Stimulated activated CD8-positive, alpha-beta memory T cell treated with anti-CD3 and anti-CD28 coated beads, Interleukin-2, amount 100 ng/mL, for 1 hour (primary cell): Measurements from ENCODE around the gene FAM107B.
"Not testable (repeated sequence)": the region's sequence is repeated elsewhere in the genome, so short reads cannot be mapped to it uniquely, and the experiment has no call there.

Experiments used
- DNase-seq, 2 donors: peaks; one replicate each; pipeline ENCODE4 v3.0.0-alpha.2; 2020; ENCODE audit warnings: low read depth in 2 of 2

The FAM107B gene

DNA sequence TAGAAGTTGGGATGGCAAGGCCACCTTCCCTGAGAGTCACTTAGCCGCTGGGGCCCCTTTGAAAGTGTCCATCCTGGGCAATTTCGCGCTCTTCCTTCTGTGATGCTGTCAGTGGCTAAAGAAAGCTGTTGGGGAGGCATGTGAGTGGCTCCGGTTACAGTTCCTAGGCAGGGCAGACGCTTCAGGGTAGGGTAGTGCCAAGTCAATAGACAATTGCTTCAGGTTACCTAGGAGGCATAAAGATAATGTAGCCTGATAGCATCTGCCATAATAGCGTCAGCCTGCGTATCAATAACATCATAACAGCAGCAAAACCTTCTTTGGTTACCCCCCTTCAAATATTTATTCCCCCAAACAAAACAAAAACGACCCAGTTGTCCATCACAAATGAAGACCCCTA lies at the start of gene FAM107B:
Gene FAM107B, minus strand, starts transcription at position 101 of the 400 bp plus-strand sequence. CDS start 234 bp downstream, outside the sequence.
- DNase-seq, result no peak

DNA sequence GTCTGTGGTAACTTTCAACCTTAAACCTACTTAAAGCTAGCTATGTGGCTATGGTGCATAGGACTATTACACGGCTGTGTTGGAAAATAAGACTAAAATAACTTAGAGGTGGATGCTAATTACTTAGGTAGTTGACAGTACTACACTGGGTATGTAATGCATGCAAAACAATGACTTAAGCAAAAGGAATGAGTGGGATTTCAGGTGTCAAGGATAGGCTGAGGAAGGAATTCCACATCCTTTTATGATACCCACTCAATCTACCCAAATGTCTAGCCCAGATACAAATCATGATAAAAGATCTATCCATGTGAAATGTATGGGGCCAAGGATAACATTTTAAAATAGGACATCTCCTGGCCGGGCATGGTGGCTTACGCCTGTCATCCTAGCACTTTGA lies 49.3 kb upstream of the FAM107B start:
- no peak for DNase-seq

DNA sequence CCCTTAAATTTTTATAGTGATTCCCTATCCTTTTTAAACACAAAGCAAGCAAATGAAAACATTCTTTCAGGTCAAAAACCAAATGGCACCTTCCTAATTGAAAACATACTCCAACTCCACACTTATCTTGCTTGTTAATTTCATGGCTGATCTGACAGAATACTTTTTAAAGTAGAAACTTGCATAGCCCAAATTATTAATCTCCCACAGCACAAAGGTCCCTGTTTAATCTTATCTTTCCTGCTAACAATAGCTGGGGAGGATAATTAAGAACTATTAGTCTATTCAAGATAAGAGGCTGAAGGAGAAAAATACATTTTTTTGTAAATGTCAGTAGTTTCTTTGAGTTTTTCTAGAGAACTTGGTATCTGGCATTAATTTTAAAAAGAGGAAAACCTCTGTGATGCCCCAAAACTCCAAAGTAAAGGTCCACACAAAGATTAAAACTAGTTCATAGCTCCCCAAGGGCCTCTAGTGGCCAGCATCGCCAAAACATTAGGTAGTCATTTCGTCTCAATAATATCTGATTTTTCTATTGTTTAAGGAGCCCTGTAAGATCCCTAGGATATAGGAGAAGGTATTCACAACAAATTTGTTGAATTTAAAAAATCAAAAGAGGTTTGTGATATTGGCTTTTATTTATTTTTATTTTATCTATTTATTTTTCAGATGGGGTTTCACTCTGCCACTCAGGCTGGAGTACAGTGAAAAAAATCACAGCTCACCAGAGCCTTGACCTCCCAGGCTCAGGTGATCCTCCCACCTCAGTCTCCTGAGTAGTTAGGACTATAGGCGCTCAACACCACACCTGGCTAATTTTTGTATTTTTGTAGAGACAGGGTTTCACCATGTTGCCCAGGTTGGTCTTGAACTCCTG lies 48.4 kb upstream of the FAM107B start:
- no peak for DNase-seq

DNA sequence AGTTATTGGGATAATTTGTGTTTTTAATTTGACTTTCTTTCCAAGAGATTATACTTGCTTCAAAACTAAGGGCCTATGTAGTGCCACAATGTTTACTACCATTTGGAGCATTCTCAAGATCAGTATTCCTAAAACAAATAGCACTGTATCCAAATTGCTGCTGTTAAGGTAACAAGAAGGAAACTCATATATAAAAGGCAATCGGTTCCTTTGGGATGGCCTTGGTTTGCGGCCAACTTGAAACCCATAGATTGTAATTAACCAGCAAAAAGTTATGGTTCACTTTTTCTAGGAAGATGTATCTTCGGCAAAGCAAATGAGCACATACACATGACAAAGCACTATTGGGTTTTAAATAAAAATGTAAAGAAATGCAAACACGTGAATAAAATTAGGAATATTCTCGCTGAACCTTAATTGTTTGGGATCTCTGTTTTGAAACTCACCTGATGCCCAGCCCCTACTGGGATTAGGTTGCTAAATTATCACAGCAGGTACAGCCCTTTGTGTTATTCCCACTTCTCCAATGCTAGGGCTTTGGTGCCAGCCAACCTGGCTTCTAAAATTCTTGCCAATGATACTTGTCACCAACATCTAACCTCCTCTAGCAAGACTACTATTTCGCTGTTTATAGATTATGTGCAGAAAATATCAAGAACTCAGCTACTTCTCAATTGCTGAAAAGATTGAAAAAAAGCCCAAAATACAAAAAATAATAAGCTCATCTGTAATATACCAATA lies 47.1 kb upstream of the FAM107B start:
- no peak for DNase-seq

DNA sequence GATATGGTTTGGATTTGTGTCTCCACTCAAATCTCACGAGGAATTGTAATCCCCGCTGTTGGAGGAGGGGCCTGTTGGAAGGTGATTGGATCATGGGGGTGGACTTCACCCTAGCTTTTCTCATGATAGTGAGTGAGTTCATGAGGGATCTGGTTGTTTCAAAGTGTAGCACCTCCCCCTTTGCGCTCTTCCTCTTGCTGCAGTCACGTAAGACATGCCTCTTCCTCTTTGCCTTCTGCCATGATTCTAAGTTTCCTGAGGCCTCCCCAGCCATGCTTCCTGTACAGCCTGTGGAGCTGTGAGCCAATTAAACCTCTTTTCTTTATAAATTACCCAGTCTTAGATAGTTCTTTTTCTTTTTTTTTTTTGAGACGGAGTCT lies 46.1 kb upstream of the FAM107B start:
- no peak for DNase-seq

DNA sequence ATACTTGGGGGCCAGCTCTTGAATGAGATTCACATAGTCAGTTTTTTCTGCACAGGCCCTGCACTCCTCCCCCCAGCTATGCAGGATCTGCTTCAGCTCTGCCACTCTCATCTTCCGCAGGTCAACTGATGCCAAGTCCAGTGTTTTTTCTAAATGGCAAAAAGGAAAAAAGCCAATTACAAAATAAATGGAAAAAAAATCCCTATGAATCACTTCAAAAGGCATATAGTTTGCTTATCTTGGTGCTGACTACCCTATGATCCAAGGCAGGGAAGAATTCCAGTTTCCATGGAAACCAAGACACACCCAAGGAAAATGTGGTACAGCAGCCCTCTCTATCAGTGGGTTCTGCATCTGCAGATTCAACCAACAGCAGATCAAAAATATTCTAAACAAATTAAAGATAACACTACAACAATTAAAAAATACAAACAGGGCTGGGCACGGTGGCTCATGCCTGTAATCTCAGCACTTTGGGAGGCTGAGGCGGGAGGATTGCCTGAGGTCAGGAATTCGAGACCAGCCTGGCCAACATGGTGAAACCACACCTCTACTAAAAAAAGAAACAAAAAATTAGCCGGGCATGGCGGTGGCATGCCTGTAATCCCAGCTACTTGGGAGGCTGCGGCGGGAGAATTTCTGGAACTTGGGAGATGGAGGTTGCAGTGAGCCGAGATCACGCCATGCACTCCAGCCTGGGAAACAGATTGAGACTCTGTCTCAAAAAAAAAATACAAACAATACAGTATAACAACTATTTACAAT lies 45.5 kb upstream of the FAM107B start:
- DNase-seq, result no peak

DNA sequence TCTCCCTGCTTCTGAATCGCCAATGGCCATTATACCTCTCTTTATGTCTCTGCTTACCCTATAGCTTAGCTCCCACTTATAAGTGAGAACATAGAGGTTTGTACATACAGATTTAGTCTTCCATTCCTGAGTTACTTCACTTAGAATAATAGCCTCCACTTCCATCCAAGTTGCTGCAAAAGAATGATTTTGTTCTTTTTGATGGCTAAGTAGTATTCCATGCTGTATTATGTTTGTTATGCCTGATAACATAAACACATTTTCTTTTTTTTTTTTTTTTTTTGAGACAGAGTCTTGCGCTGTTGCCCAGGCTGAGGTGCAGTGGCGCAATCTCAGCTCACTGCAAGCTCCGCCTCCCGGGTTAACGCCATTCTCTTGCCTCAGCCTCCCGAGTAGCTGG lies 42.0 kb upstream of the FAM107B start:
- DNase-seq, result not testable (repeated sequence)

DNA sequence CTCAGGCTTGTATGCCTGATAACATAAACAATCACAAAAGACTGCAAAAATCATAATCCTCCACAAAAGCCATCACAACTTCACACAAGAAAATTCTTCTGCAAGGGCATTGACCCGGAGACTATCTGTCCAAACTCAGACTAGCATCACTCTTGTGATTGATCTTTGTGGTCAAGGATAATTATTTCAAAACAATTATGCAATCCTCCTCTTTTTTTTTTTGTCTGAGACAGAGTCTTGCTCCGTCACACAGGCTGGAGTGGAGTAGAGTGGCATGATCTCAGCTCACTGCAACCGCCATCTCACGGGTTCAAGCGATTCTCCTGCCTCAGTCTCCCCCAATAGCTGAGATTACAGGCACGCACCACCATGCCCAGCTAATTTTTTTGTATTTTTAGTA lies 41.0 kb upstream of the FAM107B start:
- no peak for DNase-seq

DNA sequence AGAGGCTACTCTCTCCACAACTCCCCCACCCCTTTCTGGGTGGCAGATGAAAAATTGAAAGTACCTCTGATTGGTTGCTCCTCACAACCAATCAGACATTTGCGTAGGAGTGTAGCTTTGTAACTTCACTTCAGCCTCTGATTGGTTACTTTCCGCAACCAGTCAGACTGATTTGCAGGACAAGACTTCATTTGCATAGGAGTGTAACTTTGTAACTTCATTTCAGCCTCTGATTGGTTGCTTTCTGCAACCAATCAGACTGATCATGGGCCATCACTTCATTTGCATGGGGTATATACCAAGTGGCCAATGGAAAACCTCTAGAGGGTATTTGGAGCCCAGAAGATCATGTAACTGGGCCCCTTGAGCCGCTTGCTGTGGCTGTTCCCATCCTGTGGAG lies 37.6 kb upstream of the FAM107B start:
- no peak for DNase-seq

DNA sequence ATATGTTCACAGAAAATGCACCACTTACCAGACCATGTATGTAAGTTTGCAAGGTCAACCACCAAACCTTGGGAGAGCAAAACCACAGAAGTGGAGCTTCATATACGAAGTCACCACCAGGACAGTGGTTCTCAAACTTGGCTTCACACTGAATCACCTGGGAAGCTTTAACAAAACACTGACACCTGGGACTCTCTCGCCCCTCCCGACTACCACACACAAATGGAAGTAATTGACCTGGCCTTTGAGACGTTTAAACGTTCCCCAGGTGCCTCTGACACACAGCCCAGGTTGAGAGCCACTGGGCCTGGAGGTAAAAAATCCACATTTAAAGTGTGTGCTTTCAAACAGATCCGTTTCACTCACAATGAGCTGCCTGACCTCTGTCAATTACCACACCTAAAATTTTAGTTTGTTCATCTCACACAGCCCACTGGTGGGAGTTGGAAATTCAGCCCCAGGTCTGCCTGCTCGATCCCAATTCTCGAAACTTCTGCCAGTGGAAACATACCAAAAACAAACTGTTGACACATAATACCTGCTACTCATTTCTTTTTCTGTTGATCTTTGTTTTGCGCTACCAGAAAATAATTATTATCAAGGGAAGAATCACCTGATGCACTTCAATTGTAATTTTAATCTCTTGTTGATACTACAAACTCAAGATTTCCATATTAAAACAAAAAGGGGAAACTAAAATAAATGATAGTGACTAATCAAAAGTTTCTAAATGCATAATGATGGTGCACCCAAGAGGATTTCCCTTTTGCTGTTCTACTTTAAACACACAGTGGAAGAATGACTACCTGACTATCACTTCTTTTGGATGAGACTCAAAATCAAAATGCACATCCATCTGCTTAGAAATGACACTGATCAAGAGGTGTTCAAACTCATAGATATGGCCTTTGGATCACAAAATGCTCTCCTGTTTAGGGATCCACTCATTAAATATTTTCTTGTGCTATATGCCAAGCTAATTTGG lies 36.6 kb upstream of the FAM107B start:
- DNase-seq, result no peak

DNA sequence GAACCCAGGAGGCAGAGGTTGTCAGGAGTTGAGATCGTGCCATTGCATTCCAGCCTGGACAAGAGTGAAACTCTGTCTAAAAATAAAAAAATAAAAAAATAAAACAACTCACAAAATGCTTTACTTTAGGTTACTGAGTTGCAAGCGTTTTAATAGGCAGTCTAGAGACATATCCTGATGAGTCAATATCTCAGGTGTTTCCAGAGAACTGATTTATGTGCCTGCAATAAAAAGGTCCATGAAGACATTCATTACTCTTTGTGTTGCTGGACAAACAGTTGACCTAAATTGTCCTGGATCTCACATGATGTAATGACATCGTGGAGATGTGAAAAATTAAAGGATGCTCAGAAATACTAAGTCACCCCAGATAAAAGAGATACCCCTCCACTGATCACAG lies 31.6 kb upstream of the FAM107B start:
- DNase-seq, result no peak

DNA sequence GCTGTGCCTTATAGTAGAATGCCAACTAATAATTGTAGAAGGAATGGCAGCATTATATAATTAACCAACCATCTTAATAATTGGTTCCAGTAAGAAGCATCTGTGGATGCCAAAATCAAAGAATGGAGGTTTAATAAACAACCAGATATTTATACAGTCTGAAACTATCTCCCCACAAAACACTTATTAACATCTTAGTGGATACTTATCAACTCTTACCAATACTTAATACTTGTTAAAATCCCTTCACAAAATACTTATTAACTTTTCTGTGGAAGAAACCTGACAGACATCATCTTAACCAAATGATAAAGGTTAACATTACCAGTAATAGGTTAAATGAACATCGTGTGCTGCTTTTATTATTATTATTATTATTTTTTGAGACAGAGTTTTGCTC lies 29.1 kb upstream of the FAM107B start:
- DNase-seq, result no peak

DNA sequence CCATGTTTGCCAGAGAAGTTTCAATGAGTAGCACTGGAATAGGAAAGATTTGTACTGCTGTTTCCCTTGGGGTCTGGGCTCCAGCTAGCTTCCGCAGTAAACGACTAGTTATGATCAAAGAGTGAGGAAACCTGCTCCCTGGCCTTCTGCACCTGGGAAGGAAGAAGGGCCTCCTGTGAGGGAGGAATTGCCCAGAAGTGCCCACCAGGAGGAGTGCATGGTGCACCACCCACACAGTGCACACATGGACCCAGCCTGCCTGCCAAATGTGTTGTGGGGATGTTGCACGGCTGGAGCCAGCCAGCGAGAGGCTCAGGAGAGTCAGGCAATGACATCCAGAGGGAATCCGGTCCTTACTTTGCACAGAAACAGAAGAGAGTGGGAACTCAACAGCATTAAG lies 27.0 kb upstream of the FAM107B start:
- DNase-seq, result no peak

DNA sequence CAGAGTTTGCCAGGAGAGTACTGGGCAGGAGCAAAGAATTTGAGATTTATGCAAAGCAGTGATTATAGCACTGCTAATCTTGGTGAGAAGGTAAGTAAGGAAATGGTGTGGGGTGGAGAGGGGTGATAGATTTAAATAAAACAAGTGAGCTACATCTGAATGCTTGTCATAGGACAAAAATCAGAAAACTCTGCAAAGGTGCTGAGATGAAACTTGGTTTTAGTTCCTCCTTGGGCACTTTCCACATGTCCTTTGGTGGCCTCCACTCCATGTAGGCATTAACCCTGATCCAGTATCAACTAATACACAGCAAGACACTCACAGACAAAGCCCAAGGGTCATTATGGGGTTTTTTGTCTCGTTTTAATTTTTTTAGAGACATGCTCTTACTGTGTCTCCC lies 25.7 kb upstream of the FAM107B start:
- no peak for DNase-seq

DNA sequence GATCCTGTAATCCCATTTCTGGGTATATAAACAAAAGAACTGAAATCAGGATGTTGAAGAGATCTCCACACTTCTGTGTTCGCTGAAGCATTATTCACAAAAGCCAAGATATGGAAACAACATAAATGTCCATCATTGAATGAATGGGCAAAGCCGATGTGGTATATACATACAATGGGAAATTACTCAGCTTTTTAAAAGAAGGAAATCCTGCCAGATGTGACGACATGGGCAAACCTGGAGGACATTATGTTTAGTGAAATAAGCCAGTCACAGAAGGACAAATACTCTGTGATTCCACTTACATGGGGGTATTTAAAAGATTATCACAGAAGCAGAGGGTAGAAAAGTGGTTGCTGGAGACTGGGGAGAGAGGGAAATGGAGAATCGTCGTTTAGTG lies 23.9 kb upstream of the FAM107B start:
- DNase-seq, result no peak

DNA sequence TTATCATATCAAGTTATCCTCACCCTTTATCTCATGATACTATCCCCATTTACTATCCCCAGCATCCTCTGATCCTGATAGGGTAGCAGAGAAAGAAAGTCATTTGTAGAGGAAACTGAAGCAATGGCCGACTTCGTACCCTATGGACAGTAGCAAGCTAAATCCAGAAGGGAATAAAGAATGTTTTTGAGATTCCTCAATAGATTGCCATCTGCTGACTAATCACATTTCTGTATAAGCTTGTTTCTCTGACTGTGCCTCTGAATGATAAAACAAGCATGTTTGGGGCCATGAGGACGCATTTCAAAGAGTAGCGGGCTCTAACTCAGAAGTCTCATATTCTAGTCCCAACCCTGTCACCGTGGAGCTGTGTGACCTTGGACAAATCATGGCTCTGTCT lies 13.2 kb upstream of the FAM107B start:
- DNase-seq, result no peak

DNA sequence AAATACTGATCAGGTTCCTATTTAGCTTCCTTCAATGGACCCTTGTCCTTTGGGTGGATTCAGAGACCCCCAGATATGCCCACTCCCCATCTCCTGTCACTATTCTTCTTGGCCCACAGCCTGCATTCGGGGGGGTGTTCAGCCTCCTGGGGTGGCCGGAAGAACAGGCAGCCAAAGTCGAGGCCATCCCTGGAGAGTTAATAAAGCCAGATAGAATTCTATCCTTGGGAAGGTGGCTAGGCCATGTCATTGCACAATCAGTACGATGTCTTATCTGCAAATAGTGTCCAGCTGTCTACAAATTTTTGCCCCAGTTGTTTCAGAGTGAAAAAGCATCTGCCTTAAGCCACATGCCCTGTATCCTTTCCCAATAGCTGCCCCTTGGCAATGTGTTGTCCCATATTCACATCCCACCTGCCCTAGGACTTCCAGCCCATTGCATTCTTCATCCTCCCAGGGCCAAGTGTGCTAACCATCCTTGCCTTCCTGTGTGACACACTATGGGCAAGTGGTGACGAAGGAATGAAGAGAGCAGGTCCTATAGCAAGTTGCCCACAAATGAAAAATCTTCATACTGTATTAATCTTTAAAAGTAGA lies 9.9 kb upstream of the FAM107B start:
- no peak for DNase-seq

DNA sequence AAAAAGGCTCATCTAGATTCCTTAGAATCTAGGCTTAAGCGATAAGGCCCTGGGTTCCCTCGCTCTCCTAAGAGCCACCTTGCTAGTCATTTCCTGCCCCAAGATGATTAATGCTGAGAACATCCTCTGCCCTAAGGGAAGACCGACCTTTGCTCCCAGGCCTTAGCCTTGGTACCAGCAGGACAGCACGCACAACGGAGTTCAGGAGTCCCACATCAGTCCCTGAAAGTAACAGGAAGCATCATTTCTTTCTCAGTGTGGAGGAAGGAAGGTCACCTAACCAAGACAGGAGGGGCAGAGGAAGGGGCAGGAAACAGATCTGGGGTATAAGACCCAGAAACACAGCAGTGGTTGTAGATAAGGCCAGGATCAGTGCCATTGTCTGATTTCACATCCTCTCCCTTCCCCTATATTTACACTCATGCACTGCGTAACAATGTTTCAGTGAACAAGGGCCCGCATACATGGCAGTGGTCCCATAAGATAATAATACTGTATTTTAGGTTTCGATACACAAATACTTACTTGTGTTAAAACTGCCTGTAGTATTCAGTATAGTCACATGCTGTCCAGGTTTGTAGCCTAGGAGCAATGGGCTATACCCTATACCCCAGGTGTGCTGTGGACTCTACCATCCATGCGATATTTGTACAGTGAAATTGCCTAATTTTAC lies 8.1 kb upstream of the FAM107B start:
- DNase-seq, result no peak

DNA sequence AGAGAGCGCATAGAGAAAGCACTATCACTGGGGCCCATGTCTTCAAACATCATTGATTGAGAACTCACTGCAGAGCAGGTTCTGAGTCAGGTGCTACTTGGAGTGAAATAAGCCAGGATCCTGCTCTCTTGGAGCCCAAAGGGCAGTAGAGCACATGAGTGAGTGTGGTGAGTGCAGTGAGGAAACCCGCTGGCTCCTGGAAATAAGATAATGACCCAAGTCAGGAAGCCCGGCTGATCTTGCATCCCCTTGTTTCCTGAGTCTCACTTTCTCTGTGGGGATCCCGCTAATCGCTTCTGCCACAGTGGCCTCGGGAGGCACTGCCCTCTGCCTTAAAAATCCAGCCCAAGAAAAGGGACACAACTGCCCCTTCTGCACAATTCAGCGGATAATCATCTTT lies 7.1 kb upstream of the FAM107B start:
- no peak for DNase-seq

DNA sequence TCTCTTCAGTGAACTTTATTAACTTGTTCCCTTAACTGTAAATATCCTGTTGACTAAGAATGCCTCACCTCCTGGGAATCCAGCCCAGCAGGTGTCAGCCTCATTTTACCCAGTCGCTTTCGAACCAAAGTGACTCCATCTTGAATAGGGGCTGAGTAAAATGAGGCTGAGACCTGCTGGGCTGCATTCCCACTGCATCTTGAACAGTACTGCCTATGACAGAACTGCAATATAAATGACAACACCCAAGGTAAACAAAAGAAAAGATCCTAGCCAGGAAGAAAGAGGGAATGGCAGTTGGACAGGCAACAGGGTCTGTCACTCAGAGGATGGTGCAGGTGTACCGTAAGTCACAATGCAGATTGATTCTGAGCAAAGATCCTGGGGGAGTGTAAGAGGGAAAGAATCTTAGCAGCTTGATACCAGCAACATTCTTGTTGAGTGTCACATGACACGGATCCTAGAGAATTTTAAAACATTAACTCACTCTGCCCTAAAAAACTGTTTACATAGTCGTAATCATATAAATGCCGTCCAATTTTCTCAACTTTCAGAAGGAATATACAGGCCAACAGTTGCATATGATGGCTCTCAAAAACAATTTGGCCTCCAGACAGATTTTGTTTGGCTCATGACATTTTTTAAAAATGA lies 4.4 kb upstream of the FAM107B start:
- DNase-seq, result no peak
